ENCODE results near the gene HNF1A. TPM values are rescaled to one million over a fixed set of nuclear protein-coding genes. Genes with fewer than 3 reads are reported as not detected.

HNF1A gene
- total RNA-seq, 2 donors from 2014 or later: not detected

DNA sequence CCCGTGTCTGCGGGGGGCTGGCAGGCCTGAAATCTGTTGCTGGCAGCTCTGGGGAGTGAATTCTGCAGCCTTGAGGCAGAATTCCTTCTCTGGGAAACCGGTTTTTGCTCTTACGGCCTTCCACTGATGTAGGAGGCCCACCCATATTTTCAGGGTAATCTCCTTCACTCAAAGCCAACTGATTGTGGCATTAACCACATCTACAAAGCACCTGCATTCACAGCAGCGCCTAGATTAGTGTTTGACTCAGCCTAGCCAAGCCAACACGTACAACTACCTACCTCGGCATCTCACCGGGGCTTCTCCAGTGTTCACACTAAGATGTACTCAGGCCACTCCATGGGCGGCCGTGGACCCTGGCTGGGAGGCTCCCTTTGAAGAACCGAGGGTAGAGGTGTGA is 22.2 kb downstream of the HNF1A start:
- H3K4me3 ChIP-seq: no peak overlapping the region
- no peaks in the 10 kb centered on the region for H3K9me3 ChIP-seq
- DNase-seq (ENCODE audit: low spot score): no peak
- H3K36me3 ChIP-seq: peaks cover 20% of the 10 kb centered on the region
- TF ChIP-seq, protein P1, sequence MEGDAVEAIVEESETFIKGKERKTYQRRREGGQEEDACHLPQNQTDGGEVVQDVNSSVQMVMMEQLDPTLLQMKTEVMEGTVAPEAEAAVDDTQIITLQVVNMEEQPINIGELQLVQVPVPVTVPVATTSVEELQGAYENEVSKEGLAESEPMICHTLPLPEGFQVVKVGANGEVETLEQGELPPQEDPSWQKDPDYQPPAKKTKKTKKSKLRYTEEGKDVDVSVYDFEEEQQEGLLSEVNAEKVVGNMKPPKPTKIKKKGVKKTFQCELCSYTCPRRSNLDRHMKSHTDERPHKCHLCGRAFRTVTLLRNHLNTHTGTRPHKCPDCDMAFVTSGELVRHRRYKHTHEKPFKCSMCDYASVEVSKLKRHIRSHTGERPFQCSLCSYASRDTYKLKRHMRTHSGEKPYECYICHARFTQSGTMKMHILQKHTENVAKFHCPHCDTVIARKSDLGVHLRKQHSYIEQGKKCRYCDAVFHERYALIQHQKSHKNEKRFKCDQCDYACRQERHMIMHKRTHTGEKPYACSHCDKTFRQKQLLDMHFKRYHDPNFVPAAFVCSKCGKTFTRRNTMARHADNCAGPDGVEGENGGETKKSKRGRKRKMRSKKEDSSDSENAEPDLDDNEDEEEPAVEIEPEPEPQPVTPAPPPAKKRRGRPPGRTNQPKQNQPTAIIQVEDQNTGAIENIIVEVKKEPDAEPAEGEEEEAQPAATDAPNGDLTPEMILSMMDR (IDR thresholded peaks at IDR 0.05): no peak
- no peak overlapping the region for H3K27ac ChIP-seq
- peaks cover 0 to 10% of the 10 kb centered on the region in 2 donors for H3K4me1 ChIP-seq
- H3K27me3 ChIP-seq: no peaks in the 10 kb centered on the region

DNA sequence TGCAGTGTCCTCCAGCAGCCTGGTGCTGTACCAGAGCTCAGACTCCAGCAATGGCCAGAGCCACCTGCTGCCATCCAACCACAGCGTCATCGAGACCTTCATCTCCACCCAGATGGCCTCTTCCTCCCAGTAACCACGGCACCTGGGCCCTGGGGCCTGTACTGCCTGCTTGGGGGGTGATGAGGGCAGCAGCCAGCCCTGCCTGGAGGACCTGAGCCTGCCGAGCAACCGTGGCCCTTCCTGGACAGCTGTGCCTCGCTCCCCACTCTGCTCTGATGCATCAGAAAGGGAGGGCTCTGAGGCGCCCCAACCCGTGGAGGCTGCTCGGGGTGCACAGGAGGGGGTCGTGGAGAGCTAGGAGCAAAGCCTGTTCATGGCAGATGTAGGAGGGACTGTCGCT is 22.7 kb downstream of the HNF1A start:
- TF ChIP-seq, protein P1 (IDR thresholded peaks at IDR 0.05): no peak
- no peak for DNase-seq (ENCODE audit: low spot score)
- Histone ChIP-seq H3K9me3 (no peaks in the 10 kb centered on the region), H3K4me3 (no peak overlapping the region), H3K36me3 (peaks cover 25% of the 10 kb centered on the region), H3K27ac (no peak overlapping the region), H3K27me3 (no peaks in the 10 kb centered on the region), H3K4me1 (peaks cover 0 to 10% of the 10 kb centered on the region in 2 donors)

DNA sequence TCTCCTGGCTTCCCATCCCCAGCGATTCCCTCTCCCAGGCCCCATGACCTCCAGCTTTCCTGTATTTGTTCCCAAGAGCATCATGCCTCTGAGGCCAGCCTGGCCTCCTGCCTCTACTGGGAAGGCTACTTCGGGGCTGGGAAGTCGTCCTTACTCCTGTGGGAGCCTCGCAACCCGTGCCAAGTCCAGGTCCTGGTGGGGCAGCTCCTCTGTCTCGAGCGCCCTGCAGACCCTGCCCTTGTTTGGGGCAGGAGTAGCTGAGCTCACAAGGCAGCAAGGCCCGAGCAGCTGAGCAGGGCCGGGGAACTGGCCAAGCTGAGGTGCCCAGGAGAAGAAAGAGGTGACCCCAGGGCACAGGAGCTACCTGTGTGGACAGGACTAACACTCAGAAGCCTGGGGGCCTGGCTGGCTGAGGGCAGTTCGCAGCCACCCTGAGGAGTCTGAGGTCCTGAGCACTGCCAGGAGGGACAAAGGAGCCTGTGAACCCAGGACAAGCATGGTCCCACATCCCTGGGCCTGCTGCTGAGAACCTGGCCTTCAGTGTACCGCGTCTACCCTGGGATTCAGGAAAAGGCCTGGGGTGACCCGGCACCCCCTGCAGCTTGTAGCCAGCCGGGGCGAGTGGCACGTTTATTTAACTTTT is 23.6 kb downstream of the HNF1A start:
- H3K9me3 ChIP-seq: no peaks in the 10 kb centered on the region
- peaks cover 0 to 10% of the 10 kb centered on the region in 2 donors for H3K4me1 ChIP-seq
- no peak overlapping the region for H3K4me3 ChIP-seq
- H3K36me3 ChIP-seq: peaks cover 26% of the 10 kb centered on the region
- DNase-seq (ENCODE audit: low spot score): no peak
- no peak overlapping the region for H3K27ac ChIP-seq
- TF ChIP-seq, protein P1 (IDR thresholded peaks at IDR 0.05): no peak
- H3K27me3 ChIP-seq: no peaks in the 10 kb centered on the region

DNA sequence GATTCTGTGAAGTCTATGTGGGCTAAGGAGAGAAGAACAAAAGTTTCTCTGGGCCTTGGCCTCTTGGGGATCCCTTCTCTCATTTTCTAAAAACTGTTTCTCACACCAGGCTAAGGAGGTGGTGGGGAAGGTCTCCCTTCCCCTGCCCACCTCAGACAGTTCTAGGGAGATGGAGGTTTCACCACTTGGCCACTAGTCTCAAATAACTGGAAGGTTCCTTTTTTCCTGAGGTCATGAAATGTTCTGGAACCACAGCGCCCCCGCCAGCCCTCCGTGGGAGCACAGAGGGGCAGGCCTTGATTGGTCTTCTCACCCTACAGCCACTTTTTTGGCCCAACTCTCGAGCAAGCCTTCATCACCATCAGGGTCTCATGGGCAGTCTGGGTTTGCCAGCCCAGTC is 25.3 kb downstream of the HNF1A start:
- H3K27ac ChIP-seq: no peak overlapping the region
- H3K36me3 ChIP-seq: peaks cover 27% of the 10 kb centered on the region
- H3K4me1 ChIP-seq: peaks cover 0 to 10% of the 10 kb centered on the region in 2 donors
- no peak for DNase-seq (ENCODE audit: low spot score)
- TF ChIP-seq, protein P1 (IDR thresholded peaks at IDR 0.05): no peak
- H3K27me3 ChIP-seq: no peaks in the 10 kb centered on the region
- no peaks in the 10 kb centered on the region for H3K9me3 ChIP-seq
- no peak overlapping the region for H3K4me3 ChIP-seq

DNA sequence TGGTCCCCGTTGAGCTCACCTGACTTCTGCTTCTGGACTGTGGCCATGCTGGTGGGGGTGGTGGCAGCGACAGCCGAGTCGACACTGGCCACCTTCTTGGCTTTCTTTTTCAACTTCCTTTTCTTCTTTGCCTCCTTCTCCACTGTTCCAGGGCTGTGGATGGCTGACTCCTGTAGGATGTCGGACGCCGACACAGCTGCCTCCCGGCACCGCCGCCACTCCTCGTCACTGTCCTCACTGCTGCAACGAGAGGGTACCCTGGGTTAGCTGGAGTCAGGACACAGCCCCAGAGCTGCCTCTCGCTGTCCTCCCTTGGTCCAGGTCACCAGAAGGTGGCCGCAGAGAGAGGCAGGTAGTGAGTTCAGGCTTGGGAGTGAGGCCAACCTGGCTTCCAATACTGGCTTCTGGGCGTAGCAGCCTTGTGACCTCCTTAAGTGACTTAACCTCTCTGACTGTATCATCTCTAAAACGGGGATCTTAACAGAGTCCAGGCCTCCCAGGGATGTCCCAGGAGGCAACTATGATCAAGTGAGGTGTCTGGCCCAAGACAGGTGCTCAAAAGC is 26.0 kb downstream of the HNF1A start:
- no peak overlapping the region for H3K27ac ChIP-seq
- TF ChIP-seq, protein P1 (IDR thresholded peaks at IDR 0.05): no peak
- H3K36me3 ChIP-seq: peaks cover 32% of the 10 kb centered on the region
- no peak overlapping the region for H3K4me3 ChIP-seq
- H3K9me3 ChIP-seq: no peaks in the 10 kb centered on the region
- no peaks in the 10 kb centered on the region for H3K27me3 ChIP-seq
- peaks cover 0 to 7% of the 10 kb centered on the region in 2 donors for H3K4me1 ChIP-seq
- no peak for DNase-seq (ENCODE audit: low spot score)

Measured in right atrium auricular region (tissue), 2 donors.